ENCODE data around the gene SHROOM2. TPM values are rescaled to one million over a fixed set of nuclear protein-coding genes. Genes with fewer than 3 reads are reported as not detected.

SHROOM2 gene
- total and polyA plus RNA-seq, 2 of the 4 experiments (the other 2 are of a cell fraction) = 8.1 to 14.2 TPM

DNA sequence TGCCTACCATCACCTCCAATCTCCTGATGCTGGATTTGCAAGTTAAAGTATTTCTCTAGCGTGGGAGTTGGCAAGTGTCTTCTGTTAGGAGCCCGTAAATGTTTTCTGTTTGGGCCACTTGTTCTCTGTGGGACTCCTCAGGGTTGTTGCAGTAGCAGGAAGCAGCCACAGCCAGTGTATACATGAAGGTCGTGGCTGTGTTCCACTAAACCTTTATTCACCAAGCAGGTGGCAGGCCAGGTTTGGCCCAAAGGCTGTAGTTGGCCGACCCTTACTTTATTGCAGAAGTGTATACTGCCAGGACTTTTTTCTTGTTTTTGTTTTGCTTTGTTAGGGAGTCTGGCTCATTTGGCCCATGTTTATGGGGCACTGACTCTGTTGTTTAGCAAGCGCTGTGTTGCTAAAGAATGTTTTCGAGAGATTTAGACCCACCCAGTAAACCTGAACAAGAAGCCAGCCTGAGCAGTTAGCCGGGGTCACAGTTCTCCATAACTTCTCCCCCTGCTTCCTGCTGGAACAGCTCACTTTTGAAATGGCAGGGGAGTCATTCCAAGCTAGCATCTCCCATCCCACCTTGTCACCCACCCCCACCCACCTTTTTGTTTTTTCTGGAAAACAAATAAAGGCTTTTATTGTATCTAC is 58.8 kb downstream of the SHROOM2 start:
- H2BK5ac ChIP-seq (ENCODE audit: low read depth, low read length, poor library complexity, severe bottlenecking) = no peak overlapping the region

More for the DNA sequence above, 58.8 kb downstream of the SHROOM2 start:
- Histone ChIP-seq H4K20me1 (ENCODE audit: insufficient read depth, low read length) (no peaks in the 10 kb centered on the region), H2BK20ac (ENCODE audit: low read depth, low read length) (no peak overlapping the region), H3K56ac (ENCODE audit: extremely low read depth, insufficient read depth, low read length) (no peak overlapping the region), H3K27ac (ENCODE audit: insufficient read depth, low read length) (peak overlapping the region; percentile 24), H3K79me1 (ENCODE audit: low read depth in 1 of 2, low read length in 2 of 2) (no peaks in the 10 kb centered on the region), H3K4me1 (ENCODE audit: control insufficient read depth, insufficient read depth, low read length) (peaks cover 6% of the 10 kb centered on the region), H2AK9ac (replicated peaks; ENCODE audit: low read depth, low read length, poor library complexity) (no peak overlapping the region), H3K36me3 (ENCODE audit: control insufficient read depth, insufficient read depth, low read length) (no peaks in the 10 kb centered on the region), H2BK120ac (ENCODE audit: low read depth, low read length) (peak overlapping the region; percentile 48), H4K5ac (ENCODE audit: low read depth, low read length) (peak overlapping the region; percentile 0; the same call in 1 of the 2 replicates), H4K91ac (ENCODE audit: insufficient read depth, low read depth, low read length) (peak overlapping the region; percentile 33; the same call in 1 of the 2 replicates), H4K8ac (ENCODE audit: low read depth in 2 of 2, low read length in 2 of 2) (peak overlapping the region in 1 of 2 experiments; percentile 33; a peak in 1 of 4 replicates), H3K14ac (replicated peaks; ENCODE audit: low read depth, low read length) (0 out of 2 replicates have a peak overlapping the region, but pooled peaks have one; percentile 8), H3K23ac (ENCODE audit: low read depth, low read length) (no peak overlapping the region), H3K18ac (ENCODE audit: low read depth, low read length) (peak overlapping the region; percentile 55; the same call in 1 of the 2 replicates), H3K4me2 (ENCODE audit: low read depth, low read length) (no peak overlapping the region), H2AFZ (replicated peaks; ENCODE audit: low read length, poor library complexity) (no peak overlapping the region), H3K9me1 (ENCODE audit: insufficient read depth, low read length) (peaks cover 3% of the 10 kb centered on the region; the same call in 1 of the 2 replicates), H3K27me3 (ENCODE audit: control insufficient read depth, insufficient read depth, low read length) (no peaks in the 10 kb centered on the region), H3K9ac (ENCODE audit: low read depth, low read length) (no peak overlapping the region), H3K4me3 (ENCODE audit: insufficient read depth, low read depth, low read length) (no peak overlapping the region), H3K4ac (ENCODE audit: low read depth, low read length) (peak overlapping the region; percentile 45; the same call in 1 of the 2 replicates), H2BK15ac (ENCODE audit: low read depth, low read length) (no peak overlapping the region), H2AK5ac (ENCODE audit: low read depth, low read length) (no peak overlapping the region), H3K9me3 (ENCODE audit: control insufficient read depth, insufficient read depth, low read length) (no peaks in the 10 kb centered on the region)
- in situ Hi-C loops (cut with MboI; ENCODE audit: low sequenced_read_pairs) (no loop called here), dilution Hi-C loops (cut with HindIII; ENCODE audit: low sequenced_read_pairs, unreplicated experiment) (no loop called here), intact Hi-C loops (cut with micrococcal nuclease) (no loop called here)
- no peak for TF ChIP-seq RAD21 (IDR thresholded peaks at IDR 0.05; ENCODE audit: low read length)
- TF ChIP-seq, protein P1, sequence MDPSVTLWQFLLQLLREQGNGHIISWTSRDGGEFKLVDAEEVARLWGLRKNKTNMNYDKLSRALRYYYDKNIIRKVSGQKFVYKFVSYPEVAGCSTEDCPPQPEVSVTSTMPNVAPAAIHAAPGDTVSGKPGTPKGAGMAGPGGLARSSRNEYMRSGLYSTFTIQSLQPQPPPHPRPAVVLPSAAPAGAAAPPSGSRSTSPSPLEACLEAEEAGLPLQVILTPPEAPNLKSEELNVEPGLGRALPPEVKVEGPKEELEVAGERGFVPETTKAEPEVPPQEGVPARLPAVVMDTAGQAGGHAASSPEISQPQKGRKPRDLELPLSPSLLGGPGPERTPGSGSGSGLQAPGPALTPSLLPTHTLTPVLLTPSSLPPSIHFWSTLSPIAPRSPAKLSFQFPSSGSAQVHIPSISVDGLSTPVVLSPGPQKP (IDR thresholded peaks at IDR 0.05; ENCODE audit: borderline replicate concordance, low read depth, low read length) = no peak
- no peak for TF ChIP-seq POLR2A (IDR thresholded peaks at IDR 0.05; ENCODE audit: low read depth, low read length)
- TF ChIP-seq, protein P2, sequence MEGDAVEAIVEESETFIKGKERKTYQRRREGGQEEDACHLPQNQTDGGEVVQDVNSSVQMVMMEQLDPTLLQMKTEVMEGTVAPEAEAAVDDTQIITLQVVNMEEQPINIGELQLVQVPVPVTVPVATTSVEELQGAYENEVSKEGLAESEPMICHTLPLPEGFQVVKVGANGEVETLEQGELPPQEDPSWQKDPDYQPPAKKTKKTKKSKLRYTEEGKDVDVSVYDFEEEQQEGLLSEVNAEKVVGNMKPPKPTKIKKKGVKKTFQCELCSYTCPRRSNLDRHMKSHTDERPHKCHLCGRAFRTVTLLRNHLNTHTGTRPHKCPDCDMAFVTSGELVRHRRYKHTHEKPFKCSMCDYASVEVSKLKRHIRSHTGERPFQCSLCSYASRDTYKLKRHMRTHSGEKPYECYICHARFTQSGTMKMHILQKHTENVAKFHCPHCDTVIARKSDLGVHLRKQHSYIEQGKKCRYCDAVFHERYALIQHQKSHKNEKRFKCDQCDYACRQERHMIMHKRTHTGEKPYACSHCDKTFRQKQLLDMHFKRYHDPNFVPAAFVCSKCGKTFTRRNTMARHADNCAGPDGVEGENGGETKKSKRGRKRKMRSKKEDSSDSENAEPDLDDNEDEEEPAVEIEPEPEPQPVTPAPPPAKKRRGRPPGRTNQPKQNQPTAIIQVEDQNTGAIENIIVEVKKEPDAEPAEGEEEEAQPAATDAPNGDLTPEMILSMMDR (conservative IDR thresholded peaks at IDR 0.05; ENCODE audit: low read depth, low read length) = no peak
- TF ChIP-seq, protein P3, sequence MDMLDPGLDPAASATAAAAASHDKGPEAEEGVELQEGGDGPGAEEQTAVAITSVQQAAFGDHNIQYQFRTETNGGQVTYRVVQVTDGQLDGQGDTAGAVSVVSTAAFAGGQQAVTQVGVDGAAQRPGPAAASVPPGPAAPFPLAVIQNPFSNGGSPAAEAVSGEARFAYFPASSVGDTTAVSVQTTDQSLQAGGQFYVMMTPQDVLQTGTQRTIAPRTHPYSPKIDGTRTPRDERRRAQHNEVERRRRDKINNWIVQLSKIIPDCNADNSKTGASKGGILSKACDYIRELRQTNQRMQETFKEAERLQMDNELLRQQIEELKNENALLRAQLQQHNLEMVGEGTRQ (IDR thresholded peaks at IDR 0.05; ENCODE audit: low read depth, low read length) = no peak
- TF ChIP-seq MXI1 (IDR thresholded peaks at IDR 0.05; ENCODE audit: borderline replicate concordance, low read depth, low read length) = no peak
- no peak for TF ChIP-seq MAFK (IDR thresholded peaks at IDR 0.05; ENCODE audit: low read depth, low read length)
- TF ChIP-seq MAZ (IDR thresholded peaks at IDR 0.05; ENCODE audit: borderline replicate concordance, low read depth, low read length) = no peak
- TF ChIP-seq NFE2L2 (IDR thresholded peaks at IDR 0.05; ENCODE audit: low read depth, low read length) = no peak
- no peak for TF ChIP-seq FOS (IDR thresholded peaks at IDR 0.05; ENCODE audit: low read depth, low read length)
- no peak for TF ChIP-seq RCOR1 (IDR thresholded peaks at IDR 0.05; ENCODE audit: insufficient replicate concordance, low read length)
- no peak; the same call in 1 of the 2 replicates for ATAC-seq (ENCODE audit: low read depth)
- no TSS peak for BruUV-seq (replicated peaks)
- POLR2A ChIA-PET (ENCODE audit: unreplicated experiment) = no interaction called here
- no peak for DNase-seq
- CTCF ChIA-PET = no interaction called here
- 60% methylated on average over 2 of the region's 7 CpGs; no CpG with 5 or more reads in 1 of the 2 experiments for WGBS, 2 experiments (ENCODE audit: extremely low coverage in 2 of 2, insufficient read length in 1 of 2)
